GM19463 (cell line): ENCODE measurements around the gene HCN2.

Experiments used
- ATAC-seq: cut with Tn5 transposase; IDR thresholded peaks from one replicate; pipeline ENCODE4 v1.9.1; 2021; ENCODE audit warnings: mild to moderate bottlenecking, moderate library complexity; ENCODE audit not compliant: unreplicated experiment

HCN2 gene

GRCh38 chr19:633786-634639 is 44.3 kb downstream of the HCN2 start:
- ATAC-seq, result no peak

DNA sequence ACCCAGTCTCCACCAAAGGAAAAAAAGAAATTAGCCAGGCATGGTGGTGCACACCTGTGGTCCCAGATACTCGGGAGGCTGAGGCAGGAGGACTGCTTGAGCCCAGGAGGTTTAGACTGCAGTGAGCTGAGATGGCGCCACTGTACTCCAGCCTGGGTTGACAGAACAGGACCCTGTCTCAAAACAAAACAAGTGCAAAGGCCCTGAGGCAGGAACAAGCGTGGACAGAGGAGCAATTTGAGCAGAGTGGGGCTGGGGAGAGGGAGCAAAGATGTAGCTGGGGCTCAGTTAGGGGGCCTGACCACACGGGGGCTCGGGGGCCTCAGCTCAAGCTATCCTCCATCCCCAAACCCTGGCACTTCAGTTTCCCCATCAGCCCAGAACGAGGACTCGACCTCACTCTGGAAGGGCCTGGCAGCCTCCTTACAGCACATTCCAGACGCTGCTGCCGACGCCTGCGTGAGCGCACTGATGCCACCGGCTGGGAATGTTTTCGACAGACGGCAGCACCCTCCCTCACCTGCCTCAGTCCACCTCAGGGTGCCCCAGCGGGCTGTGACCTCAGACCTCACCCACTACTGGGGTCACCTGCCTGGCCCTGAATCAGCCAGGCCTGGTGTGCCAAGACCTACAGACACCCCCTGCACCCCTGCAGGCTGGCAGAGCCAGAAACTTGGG is 45.4 kb downstream of the HCN2 start:
- ATAC-seq, result no peak

GRCh38 chr19:638906-639252 is 49.2 kb downstream of the HCN2 start:
- ATAC-seq, result no peak

DNA sequence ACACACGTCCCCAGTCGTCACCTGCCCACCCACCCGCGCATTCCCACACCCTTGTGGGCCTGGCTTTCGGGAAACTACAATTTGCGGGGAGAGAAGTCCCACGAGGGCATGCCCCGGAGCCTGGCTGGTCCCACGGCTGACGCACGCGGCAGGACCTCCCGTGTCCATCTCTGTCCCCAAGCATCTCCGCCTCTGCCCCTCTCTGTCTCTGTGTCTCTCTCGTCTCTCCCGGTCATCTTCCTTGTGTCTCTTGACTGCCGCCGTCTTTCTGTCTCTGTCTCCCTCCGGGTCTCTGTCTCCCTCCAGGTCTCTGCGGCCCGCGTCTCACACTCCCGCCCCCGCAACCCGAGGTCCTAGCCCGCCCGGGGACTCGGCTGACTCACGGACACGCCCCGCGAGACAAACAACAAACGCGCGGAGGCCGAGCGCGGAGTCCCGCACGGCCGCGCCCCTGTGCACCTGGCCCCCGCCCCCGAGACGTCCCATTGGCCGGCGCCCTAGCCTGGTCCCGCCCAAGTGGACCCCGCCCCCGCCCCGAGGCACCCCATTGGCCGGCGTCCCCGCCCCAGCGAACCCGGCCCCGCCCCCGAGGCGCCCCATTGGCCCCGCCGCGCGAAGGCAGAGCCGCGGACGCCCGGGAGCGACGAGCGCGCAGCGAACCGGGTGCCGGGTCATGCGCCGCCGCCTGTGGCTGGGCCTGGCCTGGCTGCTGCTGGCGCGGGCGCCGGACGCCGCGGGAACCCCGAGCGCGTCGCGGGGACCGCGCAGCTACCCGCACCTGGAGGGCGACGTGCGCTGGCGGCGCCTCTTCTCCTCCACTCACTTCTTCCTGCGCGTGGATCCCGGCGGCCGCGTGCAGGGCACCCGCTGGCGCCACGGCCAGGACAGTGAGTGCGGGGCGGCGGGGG is 49.8 kb downstream of the HCN2 start, which contains the start of gene FGF22:
Gene FGF22 (plus strand): TSS at position 627 of the 908 bp plus-strand sequence. CDS start 47 bp downstream, at position 674.
- peak; percentile 63 for ATAC-seq

GRCh38 chr19:640161-640558 is 50.5 kb downstream of the HCN2 start:
- ATAC-seq, result no peak

DNA sequence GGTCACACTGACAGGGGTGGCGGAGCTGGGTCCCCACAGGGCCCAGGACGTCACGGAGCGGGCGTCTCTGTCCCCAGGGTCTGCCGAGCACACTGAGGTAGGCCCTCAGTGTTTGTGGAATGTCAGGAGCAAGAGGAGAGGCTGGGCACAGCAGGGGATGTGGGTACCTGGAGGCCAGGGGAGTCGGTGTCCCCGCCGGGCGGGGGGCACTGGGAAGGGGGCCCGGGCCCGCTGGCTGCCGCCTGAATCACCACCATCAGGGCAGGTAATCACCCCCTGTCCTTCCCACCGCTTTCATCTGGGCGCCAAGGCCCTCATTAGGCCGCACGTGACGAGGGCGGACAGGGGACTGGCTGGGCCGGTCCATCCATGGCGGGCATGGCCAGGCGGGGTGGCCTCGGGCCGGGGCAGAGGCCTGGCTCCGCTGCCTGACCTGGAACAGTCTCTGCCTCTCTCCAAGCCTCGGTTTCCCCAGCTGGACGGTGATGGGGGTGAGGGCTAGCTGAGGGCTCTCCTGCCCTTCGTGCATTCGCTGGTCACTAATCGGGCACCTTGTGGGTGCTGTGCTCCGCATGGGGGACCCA is 51.0 kb downstream of the HCN2 start:
- ATAC-seq, result no peak

DNA sequence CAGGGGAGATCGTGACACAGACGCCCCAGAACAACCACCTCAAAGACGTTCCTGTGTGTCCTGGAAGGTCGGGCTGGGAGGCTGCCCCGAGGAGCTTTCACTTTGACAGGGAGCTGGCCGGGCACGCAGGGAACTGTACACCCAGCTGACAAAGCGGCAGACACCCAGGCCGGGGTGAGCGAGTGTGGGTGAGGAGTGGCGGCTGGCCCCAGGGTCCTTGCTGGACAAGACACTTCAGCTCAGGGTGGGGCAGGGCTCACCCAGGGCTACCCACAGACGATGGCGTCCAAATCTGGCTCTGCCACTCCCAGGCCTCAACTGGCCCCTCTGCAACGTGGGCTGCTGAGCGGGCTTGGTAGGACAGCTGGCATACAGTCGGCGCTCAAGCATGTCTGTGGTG is 52.0 kb downstream of the HCN2 start:
- ATAC-seq, result no peak

DNA sequence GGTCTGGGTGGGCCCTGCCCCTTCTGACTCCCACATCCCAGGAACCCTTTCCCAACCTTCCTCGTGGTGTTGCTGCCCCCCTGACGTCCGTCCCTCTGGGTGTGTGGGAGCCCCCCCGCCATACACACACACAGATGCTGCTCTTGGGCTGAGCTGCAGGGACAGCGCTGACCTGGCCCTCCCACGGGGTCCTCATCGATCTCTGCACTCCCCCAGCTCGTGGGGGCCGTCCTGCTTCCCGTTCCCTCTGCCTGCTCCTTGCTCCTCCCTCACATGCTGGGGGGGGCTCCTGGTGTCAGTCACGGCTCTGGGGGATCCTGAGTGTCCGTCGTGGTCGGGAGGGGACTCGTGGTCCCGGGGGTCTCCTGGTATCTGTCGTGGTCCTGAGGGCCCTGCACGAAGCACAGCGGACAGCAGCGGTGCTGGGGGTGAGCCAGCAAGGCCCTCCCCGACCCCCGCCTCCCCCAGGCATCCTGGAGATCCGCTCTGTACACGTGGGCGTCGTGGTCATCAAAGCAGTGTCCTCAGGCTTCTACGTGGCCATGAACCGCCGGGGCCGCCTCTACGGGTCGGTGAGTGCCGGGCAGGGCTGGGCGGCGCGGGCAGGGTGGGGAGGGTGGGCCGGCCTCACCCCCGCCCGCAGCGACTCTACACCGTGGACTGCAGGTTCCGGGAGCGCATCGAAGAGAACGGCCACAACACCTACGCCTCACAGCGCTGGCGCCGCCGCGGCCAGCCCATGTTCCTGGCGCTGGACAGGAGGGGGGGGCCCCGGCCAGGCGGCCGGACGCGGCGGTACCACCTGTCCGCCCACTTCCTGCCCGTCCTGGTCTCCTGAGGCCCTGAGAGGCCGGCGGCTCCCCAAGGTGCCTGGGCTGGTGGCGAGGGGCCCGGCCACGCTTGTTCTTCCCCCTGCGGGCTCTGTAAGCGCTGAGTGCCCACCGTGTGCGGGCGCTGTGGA is 53.4 kb downstream of the HCN2 start:
- ATAC-seq, result no peak

GRCh38 chr19:643736-644135 is 54.1 kb downstream of the HCN2 start:
- no peak for ATAC-seq

DNA sequence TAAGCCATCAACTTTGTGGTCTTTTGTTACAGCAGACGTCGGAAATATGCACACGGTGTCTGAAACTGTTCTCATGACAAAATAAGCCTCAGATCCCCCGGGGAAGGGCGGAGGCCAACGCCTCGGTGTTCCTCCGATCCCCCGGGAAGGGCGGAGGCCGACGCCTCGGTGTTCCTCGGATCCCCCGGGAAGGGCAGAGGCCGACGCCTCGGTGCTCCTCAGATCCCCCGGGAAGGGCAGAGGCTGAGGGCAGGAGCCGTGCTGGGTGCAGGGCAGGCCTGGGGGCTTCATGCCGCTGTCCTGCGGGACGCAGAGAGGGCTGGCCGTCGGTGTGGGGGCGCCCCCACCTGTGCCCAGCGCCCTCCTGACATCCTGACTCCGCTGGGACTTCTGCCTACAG is 54.7 kb downstream of the HCN2 start:
- no peak for ATAC-seq

GRCh38 chr19:644789-645188 is 55.1 kb downstream of the HCN2 start:
- ATAC-seq, result no peak

GRCh38 chr19:645912-646778 is 56.5 kb downstream of the HCN2 start:
- no peak for ATAC-seq

- ATAC-seq, result no peak
Observed at GRCh38 chr19:646779-647565, 57.3 kb downstream of the HCN2 start.

DNA sequence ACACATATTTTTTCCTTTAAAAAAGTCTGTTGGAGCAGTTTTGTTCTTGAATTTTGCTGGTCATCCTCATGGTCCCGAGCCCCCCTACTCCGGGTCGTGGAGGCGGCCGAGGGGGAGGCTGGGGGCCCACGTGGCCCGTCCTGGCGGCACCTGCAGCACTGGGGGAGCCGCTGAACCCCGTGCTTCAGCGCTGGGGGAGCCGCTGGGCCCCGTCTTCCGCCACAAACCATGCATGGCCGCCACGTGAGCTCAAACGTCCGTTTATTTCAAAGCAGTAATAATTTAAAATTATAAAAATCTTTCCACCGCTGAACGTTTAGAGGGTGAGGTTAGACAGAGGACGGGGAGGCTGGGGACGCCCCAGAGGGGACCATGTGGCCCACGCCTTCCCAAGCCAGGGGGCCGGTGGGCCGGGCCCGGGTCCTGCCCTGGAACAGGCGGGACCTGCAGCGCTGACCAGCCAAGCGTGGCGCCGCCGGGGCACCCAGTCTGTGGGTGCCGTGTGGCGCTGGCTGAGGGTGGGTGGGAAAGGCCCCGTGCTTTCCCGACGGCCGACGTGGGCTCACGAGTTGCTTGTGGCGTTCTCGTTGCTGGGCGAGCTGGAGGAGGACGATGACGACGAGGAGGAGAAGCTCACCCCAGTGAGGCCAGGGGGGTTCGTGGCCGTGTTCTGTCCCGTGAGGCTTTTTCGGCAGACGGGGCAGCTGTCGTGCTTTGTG is 58.0 kb downstream of the HCN2 start:
- no peak for ATAC-seq

DNA sequence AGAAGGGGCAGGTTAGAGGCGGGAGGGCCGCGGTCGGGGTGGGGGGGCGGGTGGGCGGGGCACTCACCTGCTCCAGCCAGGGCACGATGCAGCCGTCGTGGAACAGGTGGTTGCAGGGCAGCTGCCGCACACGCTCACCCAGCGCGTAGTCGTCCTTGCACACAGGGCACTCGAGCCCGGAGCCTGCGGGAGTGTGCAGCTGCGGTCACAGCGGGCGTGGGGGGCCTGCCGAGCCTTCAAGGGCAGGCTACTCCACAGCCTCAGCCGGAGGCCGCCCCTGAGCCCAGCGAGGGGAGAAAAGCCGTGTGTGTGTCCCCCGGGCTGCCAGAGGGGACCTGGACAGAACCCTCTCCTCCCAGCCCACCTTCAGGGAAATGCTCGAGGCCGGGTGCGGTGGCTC is 58.6 kb downstream of the HCN2 start:
- no peak for ATAC-seq

DNA sequence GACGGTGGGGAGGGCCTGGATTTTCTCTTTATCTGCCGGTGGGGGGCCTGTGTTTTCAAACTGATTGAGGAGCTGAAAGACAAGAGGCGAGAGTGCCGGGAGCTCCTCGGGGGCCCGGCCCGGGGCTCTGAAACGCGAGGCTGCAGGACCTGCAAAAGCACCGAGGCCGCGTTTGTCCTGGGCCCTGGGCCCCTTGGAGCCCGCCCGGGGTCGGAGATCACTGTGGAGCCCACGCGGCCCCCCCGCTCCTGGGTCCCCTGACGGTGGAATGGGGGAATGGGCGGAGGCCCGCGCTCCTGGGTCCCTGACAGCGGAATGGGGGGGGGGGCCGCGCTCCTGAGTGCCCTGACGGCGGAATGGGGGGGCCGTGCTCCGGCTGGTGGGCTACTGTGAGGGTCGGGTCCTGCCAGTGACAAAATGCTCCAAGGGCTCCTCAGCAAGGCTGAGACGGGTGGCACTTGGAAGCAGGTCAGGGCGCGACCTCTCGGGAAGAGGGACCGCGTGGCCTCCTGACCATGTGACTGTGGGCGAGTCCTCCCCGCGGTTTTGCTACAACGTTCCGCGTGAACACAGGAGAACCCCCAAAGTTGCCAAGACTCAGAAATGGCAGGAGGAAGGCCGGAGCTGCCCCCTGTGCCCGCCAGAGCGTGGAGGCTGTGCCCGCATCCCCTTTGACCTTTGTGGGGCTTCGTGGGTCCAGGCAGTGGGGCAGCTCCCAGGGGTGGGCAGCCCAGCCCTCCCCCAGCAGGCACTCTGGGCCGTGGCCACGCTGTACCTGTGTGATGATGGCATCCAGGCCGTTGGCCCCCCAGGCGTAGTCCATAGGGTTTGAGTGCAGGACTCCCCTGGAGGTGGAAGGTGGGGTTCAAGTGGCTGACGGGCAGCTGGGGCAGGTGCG is 59.5 kb downstream of the HCN2 start:
- no peak for ATAC-seq
